CD4-positive, alpha-beta T cell treated with Interleukin-1 beta for 1 hour (primary cell): Measurements from ENCODE around the gene PDE2A.

ENCODE experiments used
- DNase-seq, 2 donors: peaks; one replicate each; pipeline ENCODE4 v3.0.0-alpha.2; 2020 to 2022

The PDE2A gene

GRCh38 chr11:72634016-72634415 is 40.2 kb downstream of the PDE2A start:
- DNase-seq, result no peak

GRCh38 chr11:72633068-72633467 is 41.2 kb downstream of the PDE2A start:
- DNase-seq, result no peak

- no peak for DNase-seq
Measured at GRCh38 chr11:72631806-72632731, 42.2 kb downstream of the PDE2A start.

GRCh38 chr11:72630104-72630852 is 43.9 kb downstream of the PDE2A start:
- DNase-seq, result no peak

- no peak for DNase-seq
Measured at GRCh38 chr11:72629266-72629665, 45.0 kb downstream of the PDE2A start.

- DNase-seq, result no peak
Measured at GRCh38 chr11:72627594-72628281, 46.5 kb downstream of the PDE2A start.

- DNase-seq, result no peak
Measured at GRCh38 chr11:72626414-72626936, 47.7 kb downstream of the PDE2A start.

GRCh38 chr11:72625691-72626413 is 48.4 kb downstream of the PDE2A start:
- DNase-seq, result no peak

- DNase-seq, result peak in 1 of 2 donors; percentile 12
Measured at GRCh38 chr11:72624496-72625201, 49.6 kb downstream of the PDE2A start.

GRCh38 chr11:72623052-72623451 is 51.2 kb downstream of the PDE2A start:
- DNase-seq, result no peak

GRCh38 chr11:72621008-72621610 is 53.1 kb downstream of the PDE2A start:
- peak in 1 of 2 donors; percentile 17 for DNase-seq

- no peak for DNase-seq
Measured at GRCh38 chr11:72618803-72619202, 55.4 kb downstream of the PDE2A start.

- no peak for DNase-seq
Measured at GRCh38 chr11:72617080-72617762, 57.0 kb downstream of the PDE2A start.

- DNase-seq, result no peak
Measured at GRCh38 chr11:72616655-72617054, 57.6 kb downstream of the PDE2A start.

GRCh38 chr11:72615329-72615728 is 58.9 kb downstream of the PDE2A start:
- no peak for DNase-seq

- no peak for DNase-seq
Measured at GRCh38 chr11:72614381-72614780, 59.8 kb downstream of the PDE2A start.

GRCh38 chr11:72613977-72614376 is 60.2 kb downstream of the PDE2A start:
- peak; percentile 17 to 80 for DNase-seq

GRCh38 chr11:72613450-72613849 is 60.8 kb downstream of the PDE2A start:
- no peak for DNase-seq

- no peak for DNase-seq
Measured at GRCh38 chr11:72609476-72609875, 64.7 kb downstream of the PDE2A start.

- peak; percentile 9 to 25 for DNase-seq
Measured at GRCh38 chr11:72609045-72609444, 65.2 kb downstream of the PDE2A start.

- DNase-seq, result no peak
Measured at GRCh38 chr11:72607496-72607895, 66.7 kb downstream of the PDE2A start.
